Measurements from ENCODE around the gene TTLL9.

Gene TTLL9

GRCh38 chr20:31974296-31974695, 103.9 kb downstream of the TTLL9 start:
- H3K27ac ChIP-seq (replicated peaks) = no peak overlapping the region
- TF ChIP-seq GABPA (IDR thresholded peaks at IDR 0.05; ENCODE audit: low read depth) (no peak), SPI1 (IDR thresholded peaks at IDR 0.05; ENCODE audit: borderline replicate concordance, low read depth) (no peak), REST (IDR thresholded peaks at IDR 0.05; ENCODE audit: insufficient replicate concordance, low read depth) (no peak), POLR2AphosphoS5 (IDR thresholded peaks at IDR 0.05; ENCODE audit: low read depth) (no peak)
- TF ChIP-seq, protein P1, sequence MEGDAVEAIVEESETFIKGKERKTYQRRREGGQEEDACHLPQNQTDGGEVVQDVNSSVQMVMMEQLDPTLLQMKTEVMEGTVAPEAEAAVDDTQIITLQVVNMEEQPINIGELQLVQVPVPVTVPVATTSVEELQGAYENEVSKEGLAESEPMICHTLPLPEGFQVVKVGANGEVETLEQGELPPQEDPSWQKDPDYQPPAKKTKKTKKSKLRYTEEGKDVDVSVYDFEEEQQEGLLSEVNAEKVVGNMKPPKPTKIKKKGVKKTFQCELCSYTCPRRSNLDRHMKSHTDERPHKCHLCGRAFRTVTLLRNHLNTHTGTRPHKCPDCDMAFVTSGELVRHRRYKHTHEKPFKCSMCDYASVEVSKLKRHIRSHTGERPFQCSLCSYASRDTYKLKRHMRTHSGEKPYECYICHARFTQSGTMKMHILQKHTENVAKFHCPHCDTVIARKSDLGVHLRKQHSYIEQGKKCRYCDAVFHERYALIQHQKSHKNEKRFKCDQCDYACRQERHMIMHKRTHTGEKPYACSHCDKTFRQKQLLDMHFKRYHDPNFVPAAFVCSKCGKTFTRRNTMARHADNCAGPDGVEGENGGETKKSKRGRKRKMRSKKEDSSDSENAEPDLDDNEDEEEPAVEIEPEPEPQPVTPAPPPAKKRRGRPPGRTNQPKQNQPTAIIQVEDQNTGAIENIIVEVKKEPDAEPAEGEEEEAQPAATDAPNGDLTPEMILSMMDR (IDR thresholded peaks at IDR 0.05; ENCODE audit: insufficient read depth, low read length) = no peak
- peaks cover 10% of the 10 kb centered on the region for H3K27me3 ChIP-seq (ENCODE audit: insufficient read depth, poor library complexity, severe bottlenecking)
- H3K4me3 ChIP-seq (replicated peaks; ENCODE audit: insufficient read depth, low read length) = no peak overlapping the region
- no peak for DNase-seq (ENCODE audit: low read depth in 1 of 2, low spot score in 1 of 2)

DNA sequence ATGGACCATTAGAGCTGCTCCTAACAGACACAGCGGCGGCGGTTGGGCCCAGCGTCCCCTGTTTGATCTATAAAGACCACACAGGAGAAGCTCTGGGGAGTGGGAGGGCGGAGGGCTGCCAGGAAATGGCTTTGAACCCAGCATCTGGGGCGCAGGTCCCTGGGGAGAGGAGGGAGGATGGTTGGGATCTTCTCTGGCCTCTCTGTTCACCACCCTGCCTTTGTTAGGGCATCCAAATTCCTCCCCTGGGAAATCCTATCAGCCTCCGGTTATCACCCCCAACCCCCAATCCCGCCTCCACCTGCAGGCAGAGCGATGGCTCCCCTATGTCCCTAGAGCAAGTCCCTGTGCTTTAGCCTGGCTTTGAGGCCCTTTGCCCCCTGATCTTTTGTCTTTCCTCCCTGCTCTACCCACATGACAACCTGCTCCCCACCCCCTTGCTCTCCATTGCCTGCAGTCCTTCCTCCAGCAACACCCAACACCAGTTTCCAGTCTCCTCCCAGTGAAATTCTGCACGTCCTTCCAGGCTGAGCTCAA, 104.6 kb downstream of the TTLL9 start:
- DNase-seq (ENCODE audit: low read depth in 1 of 2, low spot score in 1 of 2) = no peak
- Histone ChIP-seq H3K4me3 (replicated peaks; ENCODE audit: insufficient read depth, low read length) (no peak overlapping the region), H3K27me3 (ENCODE audit: insufficient read depth, poor library complexity, severe bottlenecking) (peaks cover 10% of the 10 kb centered on the region), H3K27ac (replicated peaks) (no peak overlapping the region)
- TF ChIP-seq, protein P1 (IDR thresholded peaks at IDR 0.05; ENCODE audit: insufficient read depth, low read length) = no peak
- TF ChIP-seq SPI1 (IDR thresholded peaks at IDR 0.05; ENCODE audit: borderline replicate concordance, low read depth) (no peak), REST (IDR thresholded peaks at IDR 0.05; ENCODE audit: insufficient replicate concordance, low read depth) (no peak), POLR2AphosphoS5 (IDR thresholded peaks at IDR 0.05; ENCODE audit: low read depth) (no peak), GABPA (IDR thresholded peaks at IDR 0.05; ENCODE audit: low read depth) (no peak)

DNA sequence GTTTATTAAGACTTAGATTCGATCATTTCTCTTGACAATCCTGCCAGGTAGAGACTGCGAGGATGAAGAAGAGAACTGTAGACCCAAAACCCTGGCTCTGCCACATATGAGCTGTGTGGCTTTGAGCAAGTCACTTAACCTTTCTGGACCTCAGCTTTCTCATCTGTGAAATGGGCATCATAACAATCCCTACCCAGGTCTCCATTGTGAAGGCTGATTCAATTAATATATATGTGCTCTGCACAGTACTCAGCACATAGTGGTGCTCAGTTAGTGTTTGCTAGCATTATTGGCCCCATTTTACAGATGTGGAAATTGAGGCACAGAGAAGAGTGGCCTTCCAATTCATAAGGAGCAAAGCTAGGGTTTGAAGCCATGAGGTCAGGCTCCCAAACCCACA, 105.4 kb downstream of the TTLL9 start:
- DNase-seq (ENCODE audit: low read depth in 1 of 2, low spot score in 1 of 2) = no peak
- TF ChIP-seq, protein P1 (IDR thresholded peaks at IDR 0.05; ENCODE audit: insufficient read depth, low read length) = no peak
- TF ChIP-seq REST (IDR thresholded peaks at IDR 0.05; ENCODE audit: insufficient replicate concordance, low read depth) = no peak
- TF ChIP-seq SPI1 (IDR thresholded peaks at IDR 0.05; ENCODE audit: borderline replicate concordance, low read depth) = no peak
- no peak for TF ChIP-seq POLR2AphosphoS5 (IDR thresholded peaks at IDR 0.05; ENCODE audit: low read depth)
- no peak for TF ChIP-seq GABPA (IDR thresholded peaks at IDR 0.05; ENCODE audit: low read depth)
- Histone ChIP-seq H3K27ac (replicated peaks) (no peak overlapping the region), H3K27me3 (ENCODE audit: insufficient read depth, poor library complexity, severe bottlenecking) (peaks cover 4% of the 10 kb centered on the region), H3K4me3 (replicated peaks; ENCODE audit: insufficient read depth, low read length) (no peak overlapping the region)

Measured in HL-60 (cell line).